Neural progenitor cell (in vitro differentiated cells): ENCODE measurements around the gene COL20A1. TPM values are rescaled to one million over a fixed set of nuclear protein-coding genes. Genes with fewer than 3 reads are reported as not detected.

Experiments
- DNase-seq: peaks from one replicate; pipeline ENCODE4 v3.0.0-alpha.2; 2016; ENCODE audit warnings: low spot score
- H2AFZ ChIP-seq: fragments of 200-600 bp; sonication (generic); replicated peaks from 2 replicates; pipeline ENCODE4 v1.6.1; 2016; ENCODE audit warnings: antibody characterized with exemption
- H3F3A ChIP-seq: fragments of 200-600 bp; sonication (generic); 2 replicates; pipeline ENCODE4 v1.6.1; 2016; ENCODE audit warnings: antibody characterized with exemption, low read depth
- H3K27ac ChIP-seq: fragments of 200-600 bp; sonication (generic); 2 replicates; pipeline ENCODE4 v1.5.1; 2016; ENCODE audit warnings: mild to moderate bottlenecking
- H3K27me3 ChIP-seq: fragments of 200-600 bp; sonication (generic); 2 replicates; pipeline ENCODE4 v1.6.1; 2016; ENCODE audit warnings: mild to moderate bottlenecking, moderate library complexity
- H3K36me3 ChIP-seq: fragments of 200-600 bp; sonication (generic); 2 replicates; pipeline ENCODE4 v1.5.1; 2016
- H3K4me1 ChIP-seq: fragments of 200-600 bp; sonication (generic); 2 replicates; pipeline ENCODE4 v1.6.1; 2016; ENCODE audit warnings: mixed run types
- H3K4me2 ChIP-seq: fragments of 200-600 bp; sonication (generic); 2 replicates; pipeline ENCODE4 v1.6.1; 2016
- H3K4me3 ChIP-seq: fragments of 200-600 bp; sonication (generic); 2 replicates; pipeline ENCODE4 v1.5.1; 2016
- H3K79me2 ChIP-seq: fragments of 200-600 bp; sonication (generic); 2 replicates; pipeline ENCODE4 v1.6.1; 2016; ENCODE audit warnings: low read depth
- H3K9ac ChIP-seq: fragments of 200-600 bp; sonication (generic); 2 replicates; pipeline ENCODE4 v1.6.1; 2016
- H3K9me3 ChIP-seq: fragments of 200-600 bp; sonication (generic); 2 replicates; pipeline ENCODE4 v1.5.1; 2016; ENCODE audit warnings: low read depth
- H4K20me1 ChIP-seq: fragments of 200-600 bp; sonication (generic); 2 replicates; pipeline ENCODE4 v1.6.1; 2016; ENCODE audit warnings: low read depth
- H3K27ac Mint-ChIP-seq: 3 replicates; pipeline ENCODE4 v1.8.0; 2021; ENCODE audit warnings: mixed read lengths
- H3K27me3 Mint-ChIP-seq: 2 replicates; pipeline ENCODE4 v1.8.0; 2022; ENCODE audit warnings: low read depth, mild to moderate bottlenecking, inconsistent platforms, moderate library complexity, mixed read lengths; ENCODE audit not compliant: insufficient read depth
- H3K36me3 Mint-ChIP-seq: 3 replicates; pipeline ENCODE4 v1.8.0; 2021; ENCODE audit warnings: mixed read lengths
- H3K4me1 Mint-ChIP-seq: 3 replicates; pipeline ENCODE4 v1.8.0; 2021; ENCODE audit warnings: mixed read lengths
- H3K4me3 Mint-ChIP-seq: 3 replicates; pipeline ENCODE4 v1.8.0; 2021; ENCODE audit warnings: mild to moderate bottlenecking, moderate library complexity, mixed read lengths
- H3K9me3 Mint-ChIP-seq: 3 replicates; pipeline ENCODE4 v1.8.0; 2020; ENCODE audit warnings: mixed read lengths
- CTCF ChIP-seq: fragments of 200-600 bp; sonication (generic); IDR thresholded peaks from 2 replicates; pipeline ENCODE4 v1.5.1; 2017; ENCODE audit warnings: antibody characterized with exemption, mild to moderate bottlenecking
- EZH2 ChIP-seq: fragments of 200-600 bp; sonication (generic); IDR thresholded peaks from 2 replicates; pipeline ENCODE4 v1.6.1; 2017; ENCODE audit warnings: antibody characterized with exemption, mild to moderate bottlenecking, moderate library complexity
- EZH2phosphoT487 ChIP-seq: fragments of 200-600 bp; sonication (generic); IDR thresholded peaks from 2 replicates; pipeline ENCODE4 v1.6.1; 2017; ENCODE audit warnings: antibody characterized with exemption
- total RNA-seq: library from RNA; depleted of rRNA; stranded (reverse); fragments of >200 nt; gene quantifications from 2 replicates; pipeline ENCODE4 v1.2.3, GENCODE V29; 2015; ENCODE audit warnings: low replicate concordance

Gene COL20A1
- total RNA-seq, 1 donor from 2014 or later: 0.37 TPM

GRCh38 chr20:63357921-63358905 lies 65.2 kb downstream of the COL20A1 start:
- peaks cover 8% of the 10 kb centered on the region for H3F3A ChIP-seq
- H3K9me3 ChIP-seq: no peaks in the 10 kb centered on the region
- Mint-ChIP-seq H3K9me3 (no peaks in the 10 kb centered on the region), H3K4me3 (no peak overlapping the region), H3K36me3 (peaks cover 2% of the 10 kb centered on the region), H3K4me1 (peaks cover 15% of the 10 kb centered on the region), H3K27me3 (peaks cover 13% of the 10 kb centered on the region), H3K27ac (no peak overlapping the region)
- H3K27ac ChIP-seq: no peak overlapping the region
- H3K4me1 ChIP-seq: peaks cover 24% of the 10 kb centered on the region
- H3K4me3 ChIP-seq: no peak overlapping the region
- no peaks in the 10 kb centered on the region for H3K79me2 ChIP-seq
- H3K4me2 ChIP-seq: no peak overlapping the region
- no peak overlapping the region for H3K9ac ChIP-seq
- H3K27me3 ChIP-seq: peaks cover 47% of the 10 kb centered on the region
- DNase-seq: no peak
- H3K36me3 ChIP-seq: no peaks in the 10 kb centered on the region
- H4K20me1 ChIP-seq: peaks cover 16% of the 10 kb centered on the region
- no peak for TF ChIP-seq CTCF
- no peak overlapping the region for H2AFZ ChIP-seq

GRCh38 chr20:63359164-63359934 lies 66.4 kb downstream of the COL20A1 start:
- Histone ChIP-seq H2AFZ (no peak overlapping the region), H3K9me3 (no peaks in the 10 kb centered on the region), H4K20me1 (peaks cover 17% of the 10 kb centered on the region), H3K36me3 (no peaks in the 10 kb centered on the region), H3K4me3 (no peak overlapping the region), H3F3A (peaks cover 20% of the 10 kb centered on the region), H3K27me3 (peaks cover 50% of the 10 kb centered on the region), H3K4me1 (peaks cover 36% of the 10 kb centered on the region), H3K27ac (no peak overlapping the region), H3K9ac (no peak overlapping the region), H3K79me2 (no peaks in the 10 kb centered on the region), H3K4me2 (no peak overlapping the region)
- no peaks in the 10 kb centered on the region for H3K9me3 Mint-ChIP-seq
- no peak overlapping the region for H3K27ac Mint-ChIP-seq
- peaks cover 2% of the 10 kb centered on the region for H3K36me3 Mint-ChIP-seq
- no peak for DNase-seq
- TF ChIP-seq CTCF: no peak
- no peak for TF ChIP-seq EZH2phosphoT487
- TF ChIP-seq EZH2: no peak
- peaks cover 16% of the 10 kb centered on the region for H3K27me3 Mint-ChIP-seq
- no peak overlapping the region for H3K4me3 Mint-ChIP-seq
- peaks cover 26% of the 10 kb centered on the region for H3K4me1 Mint-ChIP-seq

GRCh38 chr20:63359937-63360849 lies 67.2 kb downstream of the COL20A1 start:
- Mint-ChIP-seq H3K4me3 (peak overlapping the region; percentile 72), H3K27me3 (peaks cover 18% of the 10 kb centered on the region), H3K4me1 (peaks cover 25% of the 10 kb centered on the region), H3K36me3 (peaks cover 2% of the 10 kb centered on the region), H3K27ac (no peak overlapping the region), H3K9me3 (no peaks in the 10 kb centered on the region)
- H3F3A ChIP-seq: peaks cover 21% of the 10 kb centered on the region
- H3K27me3 ChIP-seq: peaks cover 50% of the 10 kb centered on the region
- no peak overlapping the region for H3K27ac ChIP-seq
- H2AFZ ChIP-seq: peak overlapping the region; percentile 58
- TF ChIP-seq CTCF: no peak
- TF ChIP-seq EZH2: no peak
- TF ChIP-seq EZH2phosphoT487: no peak
- no peaks in the 10 kb centered on the region for H3K36me3 ChIP-seq
- H3K79me2 ChIP-seq: no peaks in the 10 kb centered on the region
- no peaks in the 10 kb centered on the region for H3K9me3 ChIP-seq
- no peak overlapping the region for H3K9ac ChIP-seq
- H3K4me1 ChIP-seq: peaks cover 36% of the 10 kb centered on the region
- peak overlapping the region; percentile 87 for H3K4me2 ChIP-seq
- peak; percentile 38 for DNase-seq
- H4K20me1 ChIP-seq: peaks cover 17% of the 10 kb centered on the region
- peak overlapping the region; percentile 50 for H3K4me3 ChIP-seq
